Memory B cell (primary cell): Measurements from ENCODE around the gene ARHGDIG.

Experiments used
- ATAC-seq: fragments of 150-1000 bp; cut with Tn5 transposase; 2 replicates; pipeline ENCODE4 v1.10.0; 2021; ENCODE audit warnings: low read depth, mild to moderate bottlenecking, moderate library complexity
- DNase-seq, 2 donors: peaks; one replicate each; pipeline ENCODE4 v3.0.0; 2022; ENCODE audit warnings: low spot score in 2 of 2
- H3K27ac Mint-ChIP-seq: one replicate; pipeline ENCODE4 v1.8.0; 2022; ENCODE audit warnings: mild to moderate bottlenecking, moderate library complexity, mixed read lengths
- H3K27me3 Mint-ChIP-seq: one replicate; pipeline ENCODE4 v1.8.0; 2022; ENCODE audit warnings: mixed read lengths
- H3K36me3 Mint-ChIP-seq: one replicate; pipeline ENCODE4 v1.8.0; 2022; ENCODE audit warnings: mild to moderate bottlenecking, mixed read lengths
- H3K4me1 Mint-ChIP-seq: one replicate; pipeline ENCODE4 v1.8.0; 2022; ENCODE audit warnings: mixed read lengths
- H3K4me3 Mint-ChIP-seq: one replicate; pipeline ENCODE4 v1.8.0; 2022; ENCODE audit warnings: mild to moderate bottlenecking, moderate library complexity, mixed read lengths
- H3K9me3 Mint-ChIP-seq: one replicate; pipeline ENCODE4 v1.8.0; 2022; ENCODE audit warnings: mixed read lengths

ARHGDIG gene

GRCh38 chr16:280552-280951 lies at the start of gene ARHGDIG:
TSS of gene ARHGDIG (plus strand) at chr16:280591. CDS start at chr16:280681, 90 bp downstream.
- Mint-ChIP-seq H3K27me3 (peaks cover 16% of the 10 kb centered on the region), H3K4me3 (no peak within 1 kb of the TSS)
- peak; percentile 26 for ATAC-seq

DNA sequence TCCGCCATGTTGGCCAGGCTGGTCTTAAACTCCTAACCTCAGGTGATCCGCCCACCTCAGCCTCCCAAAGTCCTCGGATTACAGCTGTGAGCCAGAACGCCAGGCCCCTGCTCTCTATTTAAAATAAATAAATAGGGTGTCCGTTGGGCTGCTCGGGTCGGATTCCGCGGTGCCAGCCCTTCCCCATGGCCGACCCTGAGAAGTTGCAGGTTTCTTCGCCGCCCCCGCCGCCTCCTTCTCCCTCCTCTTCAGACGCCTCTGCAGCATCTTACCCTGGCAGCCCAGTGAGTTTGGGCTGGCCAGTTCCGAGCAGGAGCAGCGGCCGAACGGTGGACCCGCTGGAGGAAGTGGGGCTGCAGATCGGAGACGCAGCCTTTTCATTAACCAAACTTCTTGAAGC lies 49.4 kb upstream of the ARHGDIG start:
- Mint-ChIP-seq H3K4me3 (no peak overlapping the region), H3K27ac (no peak overlapping the region), H3K9me3 (no peaks in the 10 kb centered on the region), H3K36me3 (peaks cover 2% of the 10 kb centered on the region), H3K4me1 (peaks cover 24% of the 10 kb centered on the region), H3K27me3 (no peaks in the 10 kb centered on the region)
- DNase-seq (no peak), ATAC-seq (no peak)

More at GRCh38 chr16:280552-280951, at the start of gene ARHGDIG:
- no peaks in the 10 kb centered on the region for H3K9me3 Mint-ChIP-seq
- DNase-seq: no peak
- no peaks in the 10 kb centered on the region for H3K36me3 Mint-ChIP-seq
- H3K27ac Mint-ChIP-seq: no peak within 1 kb of the TSS
- peaks cover 5% of the 10 kb centered on the region for H3K4me1 Mint-ChIP-seq

- DNase-seq: peak; percentile 94 to 96
- no peaks in the 10 kb centered on the region for H3K36me3 Mint-ChIP-seq
Measured at GRCh38 chr16:234468-235305, 45.7 kb upstream of the ARHGDIG start, which contains the start of gene FAM234A. TSS of gene FAM234A (plus strand) at chr16:234821. CDS start at chr16:254414, 19,593 bp downstream.

DNA sequence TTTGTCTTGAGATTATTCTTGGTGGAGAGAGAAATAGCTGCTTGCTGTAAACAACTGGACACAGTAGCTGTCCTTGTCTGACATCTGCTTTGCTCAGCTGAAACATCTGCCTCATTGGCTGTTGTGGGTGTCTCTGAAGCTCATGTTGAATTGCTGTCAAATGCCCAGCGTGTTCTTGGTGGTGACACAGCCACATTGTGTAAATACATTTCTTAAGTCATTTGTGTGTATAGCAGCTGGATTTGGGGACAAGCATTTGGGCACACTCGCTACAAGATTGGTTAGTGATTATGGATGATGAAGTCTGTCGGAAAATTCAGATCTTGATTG lies 40.5 kb upstream of the ARHGDIG start:
- DNase-seq: no peak

More at GRCh38 chr16:234468-235305, 45.7 kb upstream of the ARHGDIG start, which contains the start of gene FAM234A:
- Mint-ChIP-seq H3K4me3 (peak within 1 kb of the TSS; percentile 93), H3K27me3 (no peaks in the 10 kb centered on the region), H3K4me1 (peaks cover 9% of the 10 kb centered on the region), H3K27ac (peak within 1 kb of the TSS; percentile 98), H3K9me3 (no peaks in the 10 kb centered on the region)
- peak; percentile 83 for ATAC-seq

GRCh38 chr16:240559-240958 lies 39.8 kb upstream of the ARHGDIG start:
- Mint-ChIP-seq H3K4me3 (no peak overlapping the region), H3K27me3 (no peaks in the 10 kb centered on the region), H3K27ac (peak overlapping the region; percentile 28), H3K9me3 (no peaks in the 10 kb centered on the region), H3K36me3 (peaks cover 2% of the 10 kb centered on the region), H3K4me1 (peaks cover 6% of the 10 kb centered on the region)
- ATAC-seq (no peak), DNase-seq (no peak)

More for the DNA sequence above, 40.5 kb upstream of the ARHGDIG start:
- ATAC-seq: no peak
- H3K4me3 Mint-ChIP-seq: no peak overlapping the region
- no peaks in the 10 kb centered on the region for H3K27me3 Mint-ChIP-seq
- H3K36me3 Mint-ChIP-seq: peaks cover 2% of the 10 kb centered on the region
- peaks cover 12% of the 10 kb centered on the region for H3K4me1 Mint-ChIP-seq
- no peaks in the 10 kb centered on the region for H3K9me3 Mint-ChIP-seq
- H3K27ac Mint-ChIP-seq: peak overlapping the region; percentile 28

GRCh38 chr16:242281-242680 lies 38.1 kb upstream of the ARHGDIG start:
- DNase-seq (no peak), ATAC-seq (no peak)
- Mint-ChIP-seq H3K36me3 (peaks cover 2% of the 10 kb centered on the region), H3K27me3 (no peaks in the 10 kb centered on the region), H3K4me1 (peaks cover 5% of the 10 kb centered on the region), H3K4me3 (no peak overlapping the region), H3K9me3 (no peaks in the 10 kb centered on the region), H3K27ac (no peak overlapping the region)

- peaks cover 2% of the 10 kb centered on the region for H3K36me3 Mint-ChIP-seq
- ATAC-seq: no peak
- no peak for DNase-seq
- H3K4me3 Mint-ChIP-seq: no peak overlapping the region
- no peaks in the 10 kb centered on the region for H3K27me3 Mint-ChIP-seq
- H3K4me1 Mint-ChIP-seq: peaks cover 5% of the 10 kb centered on the region
- no peaks in the 10 kb centered on the region for H3K9me3 Mint-ChIP-seq
- no peak overlapping the region for H3K27ac Mint-ChIP-seq
Measured at GRCh38 chr16:243348-243747, 37.0 kb upstream of the ARHGDIG start.

DNA sequence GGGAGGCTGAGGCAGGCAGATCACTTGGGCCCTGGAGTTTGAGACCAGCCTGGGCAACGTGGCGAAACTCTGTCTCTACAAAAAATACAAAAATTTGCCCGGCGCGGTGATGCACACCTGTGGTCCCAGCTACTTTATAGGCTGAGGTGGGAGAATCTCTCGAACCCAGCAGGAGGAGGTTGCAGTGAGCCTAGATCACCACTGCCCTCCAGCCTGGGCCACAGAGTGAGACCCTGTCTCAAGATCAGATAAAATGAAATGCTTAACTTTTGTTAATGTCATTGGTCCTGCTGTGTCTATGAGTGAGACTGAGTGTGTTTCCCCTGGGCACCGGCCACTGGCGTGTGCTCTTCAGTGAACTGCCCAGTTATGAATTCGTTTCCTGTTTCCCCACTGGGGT lies 35.3 kb upstream of the ARHGDIG start:
- Mint-ChIP-seq H3K4me3 (no peak overlapping the region), H3K4me1 (peaks cover under 1% of the 10 kb centered on the region), H3K9me3 (no peaks in the 10 kb centered on the region), H3K27ac (no peak overlapping the region), H3K27me3 (no peaks in the 10 kb centered on the region), H3K36me3 (peaks cover 2% of the 10 kb centered on the region)
- ATAC-seq: no peak
- no peak for DNase-seq

DNA sequence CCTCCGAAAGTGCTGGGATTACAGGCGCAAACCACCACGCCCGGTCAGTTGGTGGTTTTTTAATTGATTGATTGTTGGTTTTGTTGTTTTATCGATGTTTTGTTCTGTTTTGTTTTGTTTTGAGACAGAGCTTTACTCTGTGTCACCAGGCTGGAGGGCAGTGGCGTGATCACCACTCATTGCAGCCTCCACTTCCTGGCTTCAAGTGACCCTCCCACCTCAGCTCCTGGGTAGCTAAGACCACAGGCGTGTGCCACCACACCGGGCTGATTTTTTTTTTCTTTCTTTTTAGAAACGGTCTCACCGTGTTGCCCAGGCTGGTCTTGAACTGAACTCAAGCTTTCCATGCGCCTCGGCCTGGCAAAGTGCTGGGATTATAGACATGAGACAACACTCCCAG lies 33.4 kb upstream of the ARHGDIG start:
- ATAC-seq (no peak), DNase-seq (no peak)
- H3K9me3 Mint-ChIP-seq: no peaks in the 10 kb centered on the region
- no peak overlapping the region for H3K4me3 Mint-ChIP-seq
- no peak overlapping the region for H3K27ac Mint-ChIP-seq
- no peaks in the 10 kb centered on the region for H3K27me3 Mint-ChIP-seq
- no peaks in the 10 kb centered on the region for H3K4me1 Mint-ChIP-seq
- H3K36me3 Mint-ChIP-seq: peaks cover 7% of the 10 kb centered on the region

DNA sequence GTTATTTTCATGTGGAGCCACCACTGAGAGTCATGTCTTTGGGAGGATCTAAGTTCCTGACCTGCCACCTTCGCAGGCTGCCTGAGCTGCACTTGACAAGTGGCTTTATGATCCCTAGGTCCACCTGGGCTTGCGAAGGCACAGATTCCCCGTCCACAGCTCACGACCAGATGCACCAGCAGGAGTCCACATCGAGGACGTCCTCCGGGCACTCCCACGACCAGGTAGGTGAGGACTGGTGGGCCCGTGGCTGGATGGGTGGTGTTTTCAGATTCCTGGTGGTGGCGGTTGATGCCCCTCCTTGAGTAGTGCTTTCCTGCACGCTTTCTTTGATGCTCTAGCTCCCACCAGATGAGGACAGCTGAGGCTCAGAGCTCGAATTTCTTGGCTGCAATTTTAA lies 31.0 kb upstream of the ARHGDIG start:
- Mint-ChIP-seq H3K27me3 (no peaks in the 10 kb centered on the region), H3K9me3 (no peaks in the 10 kb centered on the region), H3K4me1 (peaks cover 6% of the 10 kb centered on the region), H3K36me3 (peaks cover 9% of the 10 kb centered on the region), H3K27ac (no peak overlapping the region), H3K4me3 (no peak overlapping the region)
- ATAC-seq: no peak
- no peak for DNase-seq

DNA sequence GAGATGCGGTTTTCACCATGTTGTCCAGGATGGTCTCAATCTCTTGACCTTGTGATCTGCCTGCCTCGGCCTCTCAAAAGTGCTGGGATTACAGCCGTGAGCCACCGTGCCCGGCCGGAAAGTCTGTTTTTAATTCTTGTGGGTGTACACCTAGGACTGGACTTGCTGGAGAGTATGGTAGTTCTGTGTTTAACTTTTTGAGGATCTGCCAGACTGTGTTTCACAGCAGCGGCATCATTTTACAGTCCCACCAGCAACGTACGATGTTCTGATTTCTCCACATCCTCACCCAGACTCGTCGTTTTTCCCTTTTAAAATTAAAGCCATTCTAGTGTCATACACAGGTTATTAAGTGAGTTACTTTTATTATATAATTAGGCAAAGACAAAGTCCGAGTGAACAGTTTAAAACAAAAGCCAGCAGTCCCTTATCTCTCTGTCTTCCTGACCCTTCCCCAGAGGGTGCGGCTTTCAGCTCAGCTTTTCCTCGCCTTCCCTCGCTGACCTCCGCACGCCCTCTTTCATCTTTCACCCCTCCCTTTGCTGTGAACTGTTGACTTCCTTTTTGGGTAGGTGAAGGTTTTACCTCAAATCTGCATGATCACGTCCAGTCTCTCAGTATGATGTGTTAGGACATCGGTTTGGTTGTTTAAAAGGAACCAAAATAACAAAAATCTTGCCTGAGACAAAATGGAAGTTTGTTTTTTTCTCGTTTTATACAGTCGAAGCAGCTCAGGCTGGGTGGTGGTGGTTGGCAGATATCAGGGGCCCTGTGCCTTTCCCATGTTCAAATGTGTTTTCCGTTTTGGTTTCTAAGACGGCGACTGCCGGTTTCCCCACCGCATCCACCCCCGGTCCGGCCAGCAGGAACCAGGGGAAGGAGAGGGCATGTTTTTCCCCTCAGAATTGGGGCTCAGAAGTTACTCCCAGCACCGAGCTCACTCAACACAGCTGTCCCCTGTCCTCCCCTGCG lies 27.7 kb upstream of the ARHGDIG start:
- Mint-ChIP-seq H3K36me3 (peaks cover 18% of the 10 kb centered on the region), H3K27ac (peak overlapping the region; percentile 71), H3K4me1 (peaks cover 6% of the 10 kb centered on the region), H3K9me3 (no peaks in the 10 kb centered on the region), H3K4me3 (peak overlapping the region; percentile 71), H3K27me3 (no peaks in the 10 kb centered on the region)
- DNase-seq: no peak
- ATAC-seq: peak; percentile 69

- Mint-ChIP-seq H3K27ac (no peak overlapping the region), H3K4me1 (peaks cover 6% of the 10 kb centered on the region), H3K9me3 (no peaks in the 10 kb centered on the region), H3K27me3 (no peaks in the 10 kb centered on the region), H3K36me3 (peaks cover 18% of the 10 kb centered on the region), H3K4me3 (no peak overlapping the region)
- ATAC-seq (no peak), DNase-seq (no peak)
Measured at GRCh38 chr16:253833-254232, 26.6 kb upstream of the ARHGDIG start.

GRCh38 chr16:254461-254860 lies 25.9 kb upstream of the ARHGDIG start:
- Mint-ChIP-seq H3K27me3 (no peaks in the 10 kb centered on the region), H3K9me3 (no peaks in the 10 kb centered on the region), H3K4me1 (peaks cover 6% of the 10 kb centered on the region), H3K4me3 (no peak overlapping the region), H3K36me3 (peaks cover 18% of the 10 kb centered on the region), H3K27ac (no peak overlapping the region)
- DNase-seq (no peak), ATAC-seq (no peak)

- no peak overlapping the region for H3K27ac Mint-ChIP-seq
- peaks cover 17% of the 10 kb centered on the region for H3K36me3 Mint-ChIP-seq
- H3K4me1 Mint-ChIP-seq: peaks cover 6% of the 10 kb centered on the region
- no peaks in the 10 kb centered on the region for H3K27me3 Mint-ChIP-seq
- ATAC-seq (no peak), DNase-seq (no peak)
- H3K4me3 Mint-ChIP-seq: no peak overlapping the region
- H3K9me3 Mint-ChIP-seq: no peaks in the 10 kb centered on the region
Measured at GRCh38 chr16:255183-255582, 25.2 kb upstream of the ARHGDIG start.
